Peyer's patch (tissue), 4 donors: ENCODE results near the gene CHST4.

Source experiments
- CTCF ChIP-seq, 6 experiments: fragments of 450-650 bp in 4 of 6; fragments of 200-600 bp in 2 of 6; sonication (generic) in 1 of 6; IDR thresholded peaks; one replicate each; pipeline ENCODE4 v1.5.1; 2017 to 2019; ENCODE audit warnings: antibody characterized with exemption in 6 of 6, mild to moderate bottlenecking in 3 of 6, moderate library complexity in 1 of 6
- POLR2A ChIP-seq, 2 donors: fragments of 450-650 bp; IDR thresholded peaks; one replicate each; pipeline ENCODE4 v1.5.1; 2017; ENCODE audit warnings: antibody characterized with exemption in 2 of 2, mild to moderate bottlenecking in 2 of 2, moderate library complexity in 2 of 2

DNA sequence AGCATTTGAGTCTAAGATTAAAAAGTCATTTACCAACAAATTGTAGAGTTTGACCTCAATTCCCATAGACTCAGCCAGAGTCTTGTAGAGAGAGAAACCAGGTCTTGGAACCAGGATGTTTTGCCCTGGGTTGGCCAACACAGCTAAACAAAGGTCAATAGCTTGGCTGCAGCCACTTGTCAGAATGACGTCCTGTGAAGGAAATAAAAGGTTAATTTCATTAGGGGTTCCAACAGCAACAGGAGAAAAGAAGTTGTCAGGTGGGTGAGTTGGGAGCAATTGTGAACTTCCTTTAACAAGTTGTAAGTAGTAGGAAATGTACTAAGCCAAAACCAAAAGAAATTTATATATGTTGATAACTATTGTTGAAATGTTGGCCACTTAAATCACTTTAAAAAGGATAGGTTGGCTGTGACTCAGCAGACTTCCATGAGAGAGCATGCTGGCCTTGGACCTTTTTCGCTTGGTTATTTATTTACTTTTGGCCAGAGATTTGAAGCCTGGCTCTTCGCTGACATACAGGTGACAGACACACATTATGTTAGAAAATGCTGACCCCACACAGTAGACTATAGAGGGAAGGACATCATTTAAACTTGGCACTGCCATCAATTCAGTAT lies 46.4 kb downstream of the CHST4 start:
- TF ChIP-seq CTCF (IDR thresholded peaks at IDR 0.05) (no peak), POLR2A (IDR thresholded peaks at IDR 0.05) (peak in 1 of 2 donors; percentile 24)
